SK-N-SH (cell line): ENCODE results near the gene NEURL3. TPM values are rescaled to one million over a fixed set of nuclear protein-coding genes. Genes with fewer than 3 reads are reported as not detected.

Experiments used
- CTCF ChIA-PET: fragments of 300-600, 350-600 bp; formaldehyde crosslinking; extraction: SDS; loops from one replicate; lab custom pipeline; 2021; lab: Yijun Ruan, JAX
- POLR2A ChIA-PET: fragments of 350-600 bp; sonication (Branson Sonifier 250); formaldehyde crosslinking; extraction: SDS; loops from one replicate; lab custom pipeline; 2020; ENCODE audit warnings: antibody characterized with exemption, inconsistent platforms; lab: Yijun Ruan, JAX
- DNase-seq: peaks from one replicate; pipeline ENCODE4 v3.0.0; 2012
- H2AFZ ChIP-seq: fragments of 200-600 bp; sonication (generic); 2 replicates; pipeline ENCODE4 v1.8.1; 2016; ENCODE audit warnings: antibody characterized with exemption, mild to moderate bottlenecking, low read depth
- H3F3A ChIP-seq: fragments of 200-600 bp; sonication (generic); replicated peaks from 2 replicates; pipeline ENCODE3; 2016; ENCODE audit warnings: antibody characterized with exemption, mild to moderate bottlenecking; ENCODE audit not compliant: insufficient read depth
- H3K27ac ChIP-seq, 2 experiments: fragments of 200-500 bp in 1 of 2; fragments of 200-600 bp in 1 of 2; sonication (Bioruptor generic) in 1 of 2; sonication (generic), shearing (Covaris generic) in 1 of 2; 2 replicates each; pipeline versions ENCODE4 v1.5.1 to v1.6.1; 2014 to 2016; ENCODE audit warnings: low read depth in 2 of 2, inconsistent platforms in 1 of 2, low read length in 1 of 2, mild to moderate bottlenecking in 1 of 2, mixed read lengths in 1 of 2
- H3K27me3 ChIP-seq: fragments of 200-600 bp; sonication (generic), shearing (Covaris generic); 2 replicates; pipeline ENCODE4 v1.6.1; 2016; ENCODE audit warnings: mixed run types; ENCODE audit not compliant: insufficient read depth
- H3K36me3 ChIP-seq, 2 experiments: fragments of 200-500 bp in 1 of 2; fragments of 200-600 bp in 1 of 2; sonication (Bioruptor generic) in 1 of 2; sonication (generic) in 1 of 2; replicated peaks in 1 of 2; 2 replicates each; pipeline versions ENCODE3 to v1.5.1; 2014 to 2016; ENCODE audit warnings: low read length in 1 of 2, mild to moderate bottlenecking in 1 of 2; ENCODE audit not compliant: insufficient read depth in 2 of 2, control insufficient read depth in 1 of 2
- H3K4me1 ChIP-seq, 2 experiments: fragments of 200-500 bp in 1 of 2; fragments of 200-600 bp in 1 of 2; sonication (Bioruptor generic) in 1 of 2; sonication (generic), shearing (Covaris generic) in 1 of 2; 2 replicates each; pipeline versions ENCODE4 v1.5.1 to v1.6.1; 2014 to 2016; ENCODE audit warnings: low read depth in 1 of 2, low read length in 1 of 2, mixed run types in 1 of 2; ENCODE audit not compliant: insufficient read depth in 2 of 2, control insufficient read depth in 1 of 2
- H3K4me2 ChIP-seq: fragments of 200-600 bp; sonication (generic), shearing (Covaris generic); 2 replicates; pipeline ENCODE4 v1.6.1; 2017; ENCODE audit warnings: mixed run types
- H3K4me3 ChIP-seq, 2 experiments: fragments of 200-500 bp in 1 of 2; fragments of 200-600 bp in 1 of 2; sonication (Bioruptor generic) in 1 of 2; sonication (generic), shearing (Covaris generic) in 1 of 2; 2 replicates each; pipeline versions ENCODE4 v1.5.1 to v1.8.1; 2014 to 2016; ENCODE audit warnings: low read depth in 2 of 2, inconsistent platforms in 1 of 2, low read length in 1 of 2, mild to moderate bottlenecking in 1 of 2, mixed read lengths in 1 of 2, moderate library complexity in 1 of 2
- H3K79me2 ChIP-seq: fragments of 200-600 bp; sonication (generic); 2 replicates; pipeline ENCODE4 v1.8.1; 2017; ENCODE audit warnings: mild to moderate bottlenecking; ENCODE audit not compliant: insufficient read depth
- H3K9ac ChIP-seq: fragments of 200-600 bp; sonication (generic); 2 replicates; pipeline ENCODE4 v1.6.1; 2017; ENCODE audit warnings: mixed run types
- H3K9me2 ChIP-seq: fragments of 200-600 bp; sonication (generic); 2 replicates; pipeline ENCODE4 v1.6.1; 2017; ENCODE audit warnings: mixed run types
- H3K9me3 ChIP-seq: fragments of 200-600 bp; sonication (generic); 2 replicates; pipeline ENCODE4 v1.6.1; 2017; ENCODE audit warnings: mixed run types, mild to moderate bottlenecking, moderate library complexity
- H4K20me1 ChIP-seq: fragments of 200-600 bp; sonication (generic); 2 replicates; pipeline ENCODE4 v1.6.1; 2017; ENCODE audit warnings: mild to moderate bottlenecking, mixed run types; ENCODE audit not compliant: insufficient read depth
- CTCF ChIP-seq: fragments of 200-600 bp; sonication (generic); IDR thresholded peaks from 2 replicates; pipeline ENCODE4 v1.6.1; 2017; ENCODE audit warnings: antibody characterized with exemption, mild to moderate bottlenecking, moderate library complexity
- ELF1 ChIP-seq: IDR thresholded peaks from 2 replicates; pipeline ENCODE4 v1.4.0; 2012
- EP300 ChIP-seq, 2 experiments: IDR thresholded peaks; 2 replicates each; pipeline versions ENCODE4 v1.4.0 to v1.6.1; 2012; ENCODE audit warnings: borderline replicate concordance in 1 of 2, low read depth in 1 of 2, low read length in 1 of 2
- FOSL2 ChIP-seq: IDR thresholded peaks from 2 replicates; pipeline ENCODE4 v1.4.0; 2012; ENCODE audit warnings: low read depth, mild to moderate bottlenecking, moderate library complexity, borderline replicate concordance
- GATA2 ChIP-seq: sonication (generic); formaldehyde crosslinking; IDR thresholded peaks from 2 replicates; pipeline ENCODE4 v1.5.0; 2020; ENCODE audit warnings: mild to moderate bottlenecking, missing genetic modification reagents
- JUND ChIP-seq: IDR thresholded peaks from 2 replicates; pipeline ENCODE4 v1.4.0; 2012
- MAX ChIP-seq: IDR thresholded peaks from 2 replicates; pipeline ENCODE4 v1.4.0; 2012; ENCODE audit warnings: low read depth
- MXI1 ChIP-seq: IDR thresholded peaks from 2 replicates; pipeline ENCODE4 v1.6.1; 2012; ENCODE audit warnings: mild to moderate bottlenecking, low read depth, low read length, improper control_type of control experiment
- RAD21 ChIP-seq: IDR thresholded peaks from 2 replicates; pipeline ENCODE4 v1.6.1; 2012; ENCODE audit warnings: mild to moderate bottlenecking, low read length
- RCOR1 ChIP-seq: fragments of 150-350 bp; IDR thresholded peaks from 2 replicates; pipeline ENCODE4 v1.6.1; 2017; ENCODE audit warnings: antibody characterized with exemption, low read length
- RFX5 ChIP-seq: IDR thresholded peaks from 2 replicates; pipeline ENCODE4 v1.6.1; 2012; ENCODE audit warnings: mild to moderate bottlenecking, improper control_type of control experiment, low read length
- SMC3 ChIP-seq: IDR thresholded peaks from 2 replicates; pipeline ENCODE4 v1.6.1; 2012; ENCODE audit warnings: low read depth, low read length, improper control_type of control experiment
- TCF12 ChIP-seq: IDR thresholded peaks from 2 replicates; pipeline ENCODE4 v1.4.0; 2012
- WGBS: methylation state at CpG from one replicate; pipeline ENCODE4 v1.1.6; 2017; ENCODE audit warnings: low lambda C conversion rate; 5-methylcytosine and 5-hydroxymethylcytosine counted together
- polyA plus RNA-seq, 3 experiments: library from polyadenylated mRNA; depleted of rRNA; stranded (reverse); fragments of >200 nt; gene quantifications; 2 replicates each; pipeline ENCODE4 v1.2.3, GENCODE V29; 2012

NEURL3 gene
- polyA plus RNA-seq, 1 of the 3 experiments (the other 2 are of a cell fraction) = 0.08 TPM

GRCh38 chr2:96509114-96509846 lies 4.1 kb upstream of the NEURL3 start:
- Histone ChIP-seq H3K9ac (no peak overlapping the region), H3K36me3 (no peaks in the 10 kb centered on the region), H3K4me1 (peaks cover 4 to 10% of the 10 kb centered on the region in 2 experiments; a peak in 1 of 4 replicates), H3K27me3 (peaks cover 16% of the 10 kb centered on the region; the same call in 1 of the 2 replicates), H2AFZ (no peak overlapping the region), H3K9me2 (no peaks in the 10 kb centered on the region), H3K79me2 (no peaks in the 10 kb centered on the region), H4K20me1 (no peaks in the 10 kb centered on the region), H3F3A (no peaks in the 10 kb centered on the region), H3K4me3 (no peak overlapping the region; a peak in 1 of 4 replicates), H3K27ac (no peak overlapping the region), H3K9me3 (no peaks in the 10 kb centered on the region), H3K4me2 (no peak overlapping the region)
- 43% methylated on average over 21 of the region's 32 CpGs for WGBS
- POLR2A ChIA-PET = no interaction called here
- no peak for TF ChIP-seq TCF12
- TF ChIP-seq EP300 (IDR thresholded peaks at IDR 0.05; ENCODE audit: borderline replicate concordance in 1 of 2, low read depth in 1 of 2, low read length in 1 of 2) = no peak
- peak; percentile 83 for TF ChIP-seq MAX
- peak; percentile 47; the same call in 1 of the 2 replicates for TF ChIP-seq MXI1
- 0 out of 2 replicates have a peak, but pooled peaks have one; percentile 15 for TF ChIP-seq RCOR1
- TF ChIP-seq GATA2 = no peak
- peak; percentile 33; the same call in 1 of the 2 replicates for TF ChIP-seq FOSL2
- TF ChIP-seq SMC3 = peak; percentile 90
- peak; percentile 94 for TF ChIP-seq RAD21
- peak; percentile 91 for TF ChIP-seq CTCF
- TF ChIP-seq ELF1 = no peak
- DNase-seq = peak; percentile 92
- CTCF ChIA-PET = interaction anchor here (0.6 to 13.9 kb wide), 70 partner anchors 9 to 1901 kb away, joined by 3 to 273 read pairs (median 4); partner anchors contain the start of genes ADRA2B, ARID5A, CIAO1 and NCAPH

GRCh38 chr2:96508521-96509113 lies 3.5 kb upstream of the NEURL3 start:
- TF ChIP-seq JUND (no peak), RFX5 (no peak)
- no peak overlapping the region for H2AFZ ChIP-seq
- peaks cover 15% of the 10 kb centered on the region; the same call in 1 of the 2 replicates for H3K27me3 ChIP-seq
- H3K79me2 ChIP-seq = no peaks in the 10 kb centered on the region
- H3K9me2 ChIP-seq = no peaks in the 10 kb centered on the region
- H3K4me2 ChIP-seq = peak overlapping the region; percentile 76; the same call in 1 of the 2 replicates
- POLR2A ChIA-PET = no interaction called here
- H3K36me3 ChIP-seq = no peaks in the 10 kb centered on the region
- H3F3A ChIP-seq = no peaks in the 10 kb centered on the region
- peak; percentile 42 for DNase-seq
- peaks cover 4 to 10% of the 10 kb centered on the region in 2 experiments; a peak in 1 of 4 replicates for H3K4me1 ChIP-seq
- H3K27ac ChIP-seq = no peak overlapping the region
- no peak overlapping the region for H3K4me3 ChIP-seq
- H3K9me3 ChIP-seq = no peaks in the 10 kb centered on the region
- no peaks in the 10 kb centered on the region for H4K20me1 ChIP-seq
- WGBS = 74% methylated on average over 6 of the region's 26 CpGs
- CTCF ChIA-PET = interaction anchor here (0.6 to 13.9 kb wide), 59 partner anchors 8 to 516 kb away, joined by 3 to 273 read pairs (median 5); partner anchors contain the start of genes ADRA2B, ARID5A, CIAO1 and SNRNP200
- H3K9ac ChIP-seq = no peak overlapping the region
